Upper lobe of left lung (tissue), 6 donors: ENCODE results near the gene MITF. TPM values are rescaled to one million over a fixed set of nuclear protein-coding genes. Genes with fewer than 3 reads are reported as not detected.

Experiments used
- ATAC-seq, 2 donors: fragments of 200-7000 bp; cut with Tn5 transposase; one replicate each; pipeline ENCODE4 v1.9.1; 2022; ENCODE audit warnings: mild to moderate bottlenecking in 2 of 2, moderate library complexity in 2 of 2; ENCODE audit not compliant: low FRiP score in 2 of 2
- DNase-seq, 2 donors: peaks; one replicate each; pipeline ENCODE4 v3.0.0-alpha.2; 2019 to 2020
- H3K27ac ChIP-seq, 4 donors: fragments of 200-600 bp; sonication (generic); one replicate each; pipeline ENCODE4 v1.5.1; 2016 to 2019
- H3K27me3 ChIP-seq, 4 donors: fragments of 200-600 bp; sonication (generic); one replicate each; pipeline ENCODE4 v1.5.1; 2017 to 2019
- H3K36me3 ChIP-seq, 4 donors: fragments of 200-600 bp; sonication (generic); one replicate each; pipeline ENCODE4 v1.5.1; 2016 to 2019
- H3K4me1 ChIP-seq, 4 donors: fragments of 200-600 bp; sonication (generic); one replicate each; pipeline ENCODE4 v1.5.1; 2018 to 2019
- H3K4me3 ChIP-seq, 4 donors: fragments of 200-600 bp; sonication (generic); one replicate each; pipeline ENCODE4 v1.5.1; 2017 to 2019; ENCODE audit warnings: mild to moderate bottlenecking in 2 of 4, moderate library complexity in 1 of 4
- H3K9me3 ChIP-seq, 4 donors: fragments of 200-600 bp; sonication (generic); one replicate each; pipeline ENCODE4 v1.5.1; 2018 to 2019
- EP300 ChIP-seq, 4 donors: sonication (generic); formaldehyde crosslinking; IDR thresholded peaks; one replicate each; pipeline ENCODE4 v1.5.1; 2017; ENCODE audit warnings: antibody characterized with exemption in 4 of 4, control low read depth in 2 of 4
- POLR2A ChIP-seq, 4 donors: fragments of 450-650 bp; IDR thresholded peaks; one replicate each; pipeline ENCODE4 v1.5.1; 2016 to 2017; ENCODE audit warnings: antibody characterized with exemption in 4 of 4, mild to moderate bottlenecking in 2 of 4
- POLR2AphosphoS5 ChIP-seq, 2 donors: sonication (generic); formaldehyde crosslinking; IDR thresholded peaks; one replicate each; pipeline ENCODE4 v1.5.1; 2017; ENCODE audit warnings: antibody characterized with exemption in 2 of 2
- WGBS, 2 donors: methylation state at CpG; one replicate each; pipeline ENCODE4 v1.1.5; 2017 to 2018; 5-methylcytosine and 5-hydroxymethylcytosine counted together
- total RNA-seq, 6 donors: library from RNA; depleted of rRNA in 4 of 6; stranded (reverse); fragments of >200 nt in 4 of 6; gene quantifications; one replicate each; pipeline versions ENCODE4 v1.1.0 to v1.2.1, GENCODE V29; 2016 to 2021
- TF ChIP-seq, protein P1 (sequence below), 6 experiments: fragments of 450-650 bp in 4 of 6; fragments of 200-600 bp in 2 of 6; sonication (generic) in 2 of 6; IDR thresholded peaks; one replicate each; pipeline ENCODE4 v1.5.1; 2016 to 2019; ENCODE audit warnings: antibody characterized with exemption in 6 of 6
- donor health status: DM: no; HTN: no; CAD: no; lungs with moderate emphysema.
- donor health status: DM: no; HTN: yes; CAD: no; lungs with severe emphysema.

The MITF gene
- total RNA-seq, 6 donors from 2014 or later, result 21.9 to 37.2 (median 29.5) TPM

- Histone ChIP-seq H3K27me3 (no peaks in the 10 kb centered on the region), H3K4me3 (no peak overlapping the region), H3K9me3 (no peaks in the 10 kb centered on the region), H3K27ac (no peak overlapping the region), H3K36me3 (no peaks in the 10 kb centered on the region), H3K4me1 (no peaks in the 10 kb centered on the region)
- ATAC-seq (no peak), DNase-seq (no peak)
- TF ChIP-seq POLR2AphosphoS5 (IDR thresholded peaks at IDR 0.05) (no peak), POLR2A (IDR thresholded peaks at IDR 0.05) (no peak), EP300 (IDR thresholded peaks at IDR 0.05) (no peak)
- TF ChIP-seq, protein P1, sequence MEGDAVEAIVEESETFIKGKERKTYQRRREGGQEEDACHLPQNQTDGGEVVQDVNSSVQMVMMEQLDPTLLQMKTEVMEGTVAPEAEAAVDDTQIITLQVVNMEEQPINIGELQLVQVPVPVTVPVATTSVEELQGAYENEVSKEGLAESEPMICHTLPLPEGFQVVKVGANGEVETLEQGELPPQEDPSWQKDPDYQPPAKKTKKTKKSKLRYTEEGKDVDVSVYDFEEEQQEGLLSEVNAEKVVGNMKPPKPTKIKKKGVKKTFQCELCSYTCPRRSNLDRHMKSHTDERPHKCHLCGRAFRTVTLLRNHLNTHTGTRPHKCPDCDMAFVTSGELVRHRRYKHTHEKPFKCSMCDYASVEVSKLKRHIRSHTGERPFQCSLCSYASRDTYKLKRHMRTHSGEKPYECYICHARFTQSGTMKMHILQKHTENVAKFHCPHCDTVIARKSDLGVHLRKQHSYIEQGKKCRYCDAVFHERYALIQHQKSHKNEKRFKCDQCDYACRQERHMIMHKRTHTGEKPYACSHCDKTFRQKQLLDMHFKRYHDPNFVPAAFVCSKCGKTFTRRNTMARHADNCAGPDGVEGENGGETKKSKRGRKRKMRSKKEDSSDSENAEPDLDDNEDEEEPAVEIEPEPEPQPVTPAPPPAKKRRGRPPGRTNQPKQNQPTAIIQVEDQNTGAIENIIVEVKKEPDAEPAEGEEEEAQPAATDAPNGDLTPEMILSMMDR (IDR thresholded peaks at IDR 0.05), result no peak
- 59 to 70% methylated on average over 3 of the region's 3 CpGs for WGBS, 2 donors
Observed at GRCh38 chr3:69848113-69848512, 108.8 kb downstream of the MITF start.

GRCh38 chr3:69850849-69851248 lies 111.6 kb downstream of the MITF start:
- H3K27me3 ChIP-seq, result no peaks in the 10 kb centered on the region
- H3K9me3 ChIP-seq, result no peaks in the 10 kb centered on the region
- no peak overlapping the region for H3K27ac ChIP-seq
- DNase-seq (no peak), ATAC-seq (no peak)
- TF ChIP-seq, protein P1 (IDR thresholded peaks at IDR 0.05), result no peak
- TF ChIP-seq POLR2AphosphoS5 (IDR thresholded peaks at IDR 0.05) (no peak), POLR2A (IDR thresholded peaks at IDR 0.05) (no peak), EP300 (IDR thresholded peaks at IDR 0.05) (no peak)
- H3K36me3 ChIP-seq, result no peaks in the 10 kb centered on the region
- H3K4me3 ChIP-seq, result no peak overlapping the region
- H3K4me1 ChIP-seq, result peaks cover 0 to 6% (median 0%) of the 10 kb centered on the region in 4 donors

- Histone ChIP-seq H3K27ac (no peak overlapping the region), H3K36me3 (no peaks in the 10 kb centered on the region), H3K4me3 (no peak overlapping the region), H3K27me3 (no peaks in the 10 kb centered on the region), H3K9me3 (no peaks in the 10 kb centered on the region), H3K4me1 (peaks cover 0 to 11% (median 2%) of the 10 kb centered on the region in 4 donors)
- TF ChIP-seq POLR2A (IDR thresholded peaks at IDR 0.05), result no peak
- TF ChIP-seq, protein P1 (IDR thresholded peaks at IDR 0.05), result no peak
- no peak for TF ChIP-seq POLR2AphosphoS5 (IDR thresholded peaks at IDR 0.05)
- TF ChIP-seq EP300 (IDR thresholded peaks at IDR 0.05), result no peak
- no peak for ATAC-seq
- WGBS, 2 donors, result 68 to 69% methylated on average over 3 of the region's 3 CpGs
- DNase-seq, result no peak
Observed at GRCh38 chr3:69853027-69853426, 113.8 kb downstream of the MITF start.

DNA sequence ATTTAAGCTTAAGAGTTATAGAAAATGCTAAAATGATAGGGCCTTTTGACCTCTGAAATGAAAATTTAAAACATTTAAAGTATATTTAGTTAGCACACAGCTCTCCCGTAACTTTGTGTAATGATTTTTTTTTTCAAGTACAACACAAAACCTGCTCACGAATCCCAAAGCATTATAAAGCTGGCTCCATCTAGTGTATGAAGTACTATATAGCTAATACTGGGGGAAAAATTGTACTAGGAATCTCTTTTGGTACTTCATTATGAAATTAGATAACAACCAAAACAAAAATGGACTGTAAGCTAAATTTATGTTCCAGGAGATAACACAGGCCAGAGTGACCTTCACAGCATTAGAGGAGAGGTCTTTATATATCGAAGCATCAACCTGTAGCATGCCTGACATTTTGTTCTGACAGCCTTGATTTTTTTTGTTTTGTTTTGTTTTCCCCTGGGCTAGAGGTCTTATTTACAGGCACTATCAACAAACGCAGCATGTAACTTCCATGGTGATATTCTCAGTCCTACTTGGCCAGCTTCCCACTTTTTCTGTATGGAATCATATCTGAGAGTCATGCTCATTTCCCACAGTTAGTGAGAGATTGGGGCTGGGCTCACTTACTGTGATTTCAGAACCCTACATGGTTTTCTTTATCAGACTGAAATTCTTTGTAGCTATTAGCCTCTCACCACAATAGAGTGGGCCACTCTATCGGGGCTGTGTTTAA lies 116.3 kb downstream of the MITF start:
- ATAC-seq, result peak in 1 of 2 donors; percentile 53
- TF ChIP-seq, protein P1 (IDR thresholded peaks at IDR 0.05), result peak in 3 of 6 experiments; percentile 8 to 34 (median 23)
- no peak for TF ChIP-seq EP300 (IDR thresholded peaks at IDR 0.05)
- Histone ChIP-seq H3K9me3 (no peaks in the 10 kb centered on the region), H3K4me1 (peaks cover 0 to 11% (median 2%) of the 10 kb centered on the region in 4 donors), H3K4me3 (no peak overlapping the region), H3K36me3 (no peaks in the 10 kb centered on the region), H3K27ac (no peak overlapping the region), H3K27me3 (no peaks in the 10 kb centered on the region)
- 37 to 49% methylated on average over 5 of the region's 5 CpGs for WGBS, 2 donors
- DNase-seq, result no peak
